Lung microvascular endothelial cell (primary cell): ENCODE data around the gene PALM. TPM values are rescaled to one million over a fixed set of nuclear protein-coding genes. Genes with fewer than 3 reads are reported as not detected.

ENCODE experiments used
- total RNA-seq: library from RNA; depleted of rRNA; stranded (reverse); fragments of >200 nt; gene quantifications from 2 replicates; pipeline ENCODE4 v1.2.1, GENCODE V29; 2014

Gene PALM
- total RNA-seq, 1 donor from 2014 or later = 36.9 TPM

Other genes starting within 250 kb of the PALM start
- gene SHC2, start 247.9 kb upstream of the PALM start, total RNA-seq = 4.4 and 28.4 TPM in 2 replicates
- under 0.01 TPM in 1 of 2 replicates, not detected in the other for gene MADCAM1, start 212.4 kb upstream of the PALM start, total RNA-seq
- 26.4 and 29.4 TPM in 2 replicates for gene TPGS1, start 201.4 kb upstream of the PALM start, total RNA-seq
- gene CDC34, start 177.2 kb upstream of the PALM start, total RNA-seq = 74.3 and 89.3 TPM in 2 replicates
- not detected in 2 replicates for gene GZMM, start 164.9 kb upstream of the PALM start, total RNA-seq
- gene BSG, start 136.3 kb upstream of the PALM start, total RNA-seq = 184 and 198 TPM in 2 replicates
- 0.40 and 0.44 TPM in 2 replicates for gene HCN2, start 119.1 kb upstream of the PALM start, total RNA-seq
- gene POLRMT, start 75.4 kb upstream of the PALM start, total RNA-seq = 14.4 and 18.8 TPM in 2 replicates
- gene FGF22, start 69.1 kb upstream of the PALM start, total RNA-seq = not detected in 2 replicates
- gene RNF126, start 45.7 kb upstream of the PALM start, total RNA-seq = 25.5 and 27.8 TPM in 2 replicates
- gene FSTL3, start 32.5 kb upstream of the PALM start, total RNA-seq = 5.0 and 5.2 TPM in 2 replicates
- not detected in 2 replicates for gene PRSS57, start 13.5 kb upstream of the PALM start, total RNA-seq
- under 0.01 TPM in 1 of 2 replicates, not detected in the other for gene MISP, start 42.2 kb downstream of the PALM start, total RNA-seq
- gene PTBP1, start 88.5 kb downstream of the PALM start, total RNA-seq = 113 and 124 TPM in 2 replicates
- gene PLPPR3, start 113.0 kb downstream of the PALM start, total RNA-seq = under 0.01 and 0.44 TPM in 2 replicates
- not detected in 2 replicates for gene AZU1, start 118.9 kb downstream of the PALM start, total RNA-seq
- not detected in 2 replicates for gene PRTN3, start 132.1 kb downstream of the PALM start, total RNA-seq
- gene ELANE, start 143.4 kb downstream of the PALM start, total RNA-seq = not detected in 2 replicates
- 1.2 and 3.9 TPM in 2 replicates for gene CFD, start 150.7 kb downstream of the PALM start, total RNA-seq
- gene MED16, start 184.3 kb downstream of the PALM start, total RNA-seq = 19.0 TPM in 2 replicates
- not detected in 2 replicates for gene RNU6-9, start 184.5 kb downstream of the PALM start, total RNA-seq
- gene R3HDM4, start 204.3 kb downstream of the PALM start, total RNA-seq = 27.2 and 28.8 TPM in 2 replicates
- gene KISS1R, start 208.4 kb downstream of the PALM start, total RNA-seq = not detected in 2 replicates
- 6.8 and 9.5 TPM in 2 replicates for gene ARID3A, start 217.1 kb downstream of the PALM start, total RNA-seq